Lower lobe of right lung (tissue), 2 donors: ENCODE measurements around the gene SEMA6A. TPM values are rescaled to one million over a fixed set of nuclear protein-coding genes. Genes with fewer than 3 reads are reported as not detected.

Experiments used
- ATAC-seq, 2 donors: fragments of 200-7000 bp; cut with Tn5 transposase; one replicate each; pipeline ENCODE4 v1.9.1; 2020 to 2022; ENCODE audit warnings: mild to moderate bottlenecking in 2 of 2, moderate library complexity in 2 of 2
- DNase-seq: peaks from one replicate; pipeline ENCODE4 v3.0.0-alpha.2; 2020
- H3K27ac ChIP-seq: fragments of 200-600 bp; one replicate; pipeline ENCODE4 v1.8.0; 2022
- H3K27me3 ChIP-seq: fragments of 200-600 bp; one replicate; pipeline ENCODE4 v1.8.0; 2022; ENCODE audit warnings: low read depth
- H3K36me3 ChIP-seq: fragments of 200-600 bp; one replicate; pipeline ENCODE4 v1.8.0; 2022; ENCODE audit warnings: mild to moderate bottlenecking
- H3K4me1 ChIP-seq: fragments of 200-600 bp; one replicate; pipeline ENCODE4 v1.8.0; 2022
- H3K4me3 ChIP-seq: fragments of 200-600 bp; one replicate; pipeline ENCODE4 v1.8.0; 2022; ENCODE audit warnings: mild to moderate bottlenecking
- H3K9me3 ChIP-seq: fragments of 200-600 bp; one replicate; pipeline ENCODE4 v1.8.0; 2022
- intact Hi-C: fragments of 100-400 bp; cut with DNase I; formaldehyde crosslinking; loops from one replicate; pipeline ENCODE4 v1.11.0; 2022
- total RNA-seq: library from RNA; stranded (reverse); fragmentation: NEBNext Ultra II Directional; extraction: Animal tissue kit (Norgen Biotek cat#: 25700); gene quantifications from one replicate; pipeline ENCODE4 v1.2.1, GENCODE V29; 2021
- TF ChIP-seq, protein P1 (sequence below): fragments of 200-600 bp; IDR thresholded peaks from one replicate; pipeline ENCODE4 v1.8.0; 2022; ENCODE audit warnings: antibody characterized with exemption, mild to moderate bottlenecking
- donor health status: DM: no; HTN: yes; CAD: no; lungs with severe emphysema.

The SEMA6A gene
- total RNA-seq, 1 donor from 2014 or later, result 44.3 TPM

DNA sequence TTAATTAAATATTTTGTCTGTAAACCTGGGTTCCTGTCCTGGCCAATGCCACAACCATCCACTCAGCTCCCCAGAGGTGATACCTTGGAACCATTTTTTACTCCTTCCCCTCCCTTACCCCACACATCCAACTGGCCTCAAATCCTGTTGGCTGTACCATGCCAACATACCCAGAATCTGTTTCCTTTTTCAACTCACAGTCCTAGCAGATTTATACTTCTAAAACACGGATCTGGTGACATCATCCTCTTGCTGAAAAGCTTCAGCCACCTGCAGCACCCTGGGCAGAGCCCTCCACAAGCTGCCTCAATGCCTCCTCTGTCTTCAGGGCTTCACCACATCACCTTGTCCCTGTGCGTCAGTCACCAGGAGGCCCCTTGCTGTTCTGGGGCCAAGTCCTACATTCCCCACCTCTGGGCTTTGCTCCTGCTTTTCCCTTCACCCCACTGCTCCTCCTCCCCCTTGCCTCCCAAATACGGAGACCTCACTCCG is 14.9 kb downstream of the SEMA6A start:
- ATAC-seq (no peak), DNase-seq (no peak)
- no peak overlapping the region for H3K27ac ChIP-seq
- intact Hi-C loops, result no loop called here
- no peaks in the 10 kb centered on the region for H3K9me3 ChIP-seq
- H3K4me3 ChIP-seq, result no peak overlapping the region
- H3K36me3 ChIP-seq, result no peaks in the 10 kb centered on the region
- TF ChIP-seq, protein P1, sequence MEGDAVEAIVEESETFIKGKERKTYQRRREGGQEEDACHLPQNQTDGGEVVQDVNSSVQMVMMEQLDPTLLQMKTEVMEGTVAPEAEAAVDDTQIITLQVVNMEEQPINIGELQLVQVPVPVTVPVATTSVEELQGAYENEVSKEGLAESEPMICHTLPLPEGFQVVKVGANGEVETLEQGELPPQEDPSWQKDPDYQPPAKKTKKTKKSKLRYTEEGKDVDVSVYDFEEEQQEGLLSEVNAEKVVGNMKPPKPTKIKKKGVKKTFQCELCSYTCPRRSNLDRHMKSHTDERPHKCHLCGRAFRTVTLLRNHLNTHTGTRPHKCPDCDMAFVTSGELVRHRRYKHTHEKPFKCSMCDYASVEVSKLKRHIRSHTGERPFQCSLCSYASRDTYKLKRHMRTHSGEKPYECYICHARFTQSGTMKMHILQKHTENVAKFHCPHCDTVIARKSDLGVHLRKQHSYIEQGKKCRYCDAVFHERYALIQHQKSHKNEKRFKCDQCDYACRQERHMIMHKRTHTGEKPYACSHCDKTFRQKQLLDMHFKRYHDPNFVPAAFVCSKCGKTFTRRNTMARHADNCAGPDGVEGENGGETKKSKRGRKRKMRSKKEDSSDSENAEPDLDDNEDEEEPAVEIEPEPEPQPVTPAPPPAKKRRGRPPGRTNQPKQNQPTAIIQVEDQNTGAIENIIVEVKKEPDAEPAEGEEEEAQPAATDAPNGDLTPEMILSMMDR, result no peak
- H3K4me1 ChIP-seq, result peaks cover 12% of the 10 kb centered on the region
- no peaks in the 10 kb centered on the region for H3K27me3 ChIP-seq

- Histone ChIP-seq H3K36me3 (no peaks in the 10 kb centered on the region), H3K27ac (no peak overlapping the region), H3K27me3 (no peaks in the 10 kb centered on the region), H3K4me3 (no peak overlapping the region), H3K4me1 (peaks cover 12% of the 10 kb centered on the region), H3K9me3 (no peaks in the 10 kb centered on the region)
- TF ChIP-seq, protein P1, result no peak
- intact Hi-C loops, result no loop called here
- ATAC-seq, result no peak
- DNase-seq, result no peak
Measured at GRCh38 chr5:116559239-116559638, 15.4 kb downstream of the SEMA6A start.

- Histone ChIP-seq H3K27me3 (no peaks in the 10 kb centered on the region), H3K36me3 (no peaks in the 10 kb centered on the region), H3K9me3 (no peaks in the 10 kb centered on the region), H3K27ac (no peak overlapping the region), H3K4me1 (peaks cover 12% of the 10 kb centered on the region), H3K4me3 (no peak overlapping the region)
- ATAC-seq (no peak), DNase-seq (no peak)
- TF ChIP-seq, protein P1, result peak; percentile 49
- intact Hi-C loops, result no loop called here
Measured at GRCh38 chr5:116557669-116558271, 16.9 kb downstream of the SEMA6A start.

DNA sequence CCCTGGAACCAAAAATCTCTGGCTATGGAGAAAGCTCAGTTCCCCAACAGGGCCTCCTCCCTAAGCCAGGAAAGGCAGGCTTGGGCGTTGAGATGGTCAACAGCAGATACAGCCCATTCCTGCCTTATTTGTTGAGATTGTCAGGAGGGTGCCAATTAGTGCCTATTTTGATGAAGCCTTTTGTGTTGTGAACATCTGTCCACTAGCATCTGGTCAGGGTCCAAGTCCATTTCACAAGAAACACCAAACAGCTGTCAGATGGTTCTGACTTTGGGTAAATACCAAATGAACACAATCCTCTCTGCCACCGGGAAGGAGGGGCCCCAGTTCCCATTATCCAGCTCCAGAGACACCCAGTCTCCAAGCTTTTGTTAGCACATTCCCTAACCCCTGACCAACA is 19.9 kb downstream of the SEMA6A start:
- no peak overlapping the region for H3K27ac ChIP-seq
- TF ChIP-seq, protein P1, result no peak
- H3K4me1 ChIP-seq, result peaks cover 12% of the 10 kb centered on the region
- H3K36me3 ChIP-seq, result no peaks in the 10 kb centered on the region
- DNase-seq (no peak), ATAC-seq (no peak)
- H3K4me3 ChIP-seq, result no peak overlapping the region
- H3K9me3 ChIP-seq, result no peaks in the 10 kb centered on the region
- H3K27me3 ChIP-seq, result no peaks in the 10 kb centered on the region
- intact Hi-C loops, result no loop called here

GRCh38 chr5:116553366-116553765 is 21.3 kb downstream of the SEMA6A start:
- no peak for ATAC-seq
- Histone ChIP-seq H3K27ac (no peak overlapping the region), H3K27me3 (no peaks in the 10 kb centered on the region), H3K9me3 (no peaks in the 10 kb centered on the region), H3K4me1 (peaks cover 12% of the 10 kb centered on the region), H3K4me3 (no peak overlapping the region), H3K36me3 (no peaks in the 10 kb centered on the region)
- intact Hi-C loops, result no loop called here
- TF ChIP-seq, protein P1, result no peak
- DNase-seq, result no peak
